GM18505 (cell line): ENCODE measurements around the gene ARPC1B.
A peak's percentile ranks its signal among the peaks of the same experiment; 100 is the strongest.
"Not testable (repeated sequence)": the region's sequence is repeated elsewhere in the genome, so short reads cannot be mapped to it uniquely, and the experiment has no call there.

Experiments used
- ATAC-seq: cut with Tn5 transposase; IDR thresholded peaks from one replicate; pipeline ENCODE4 v1.9.1; 2021; ENCODE audit not compliant: unreplicated experiment
- POLR2A ChIP-seq: IDR thresholded peaks from 4 replicates; pipeline ENCODE4 v1.6.1; 2011; ENCODE audit warnings: borderline replicate concordance; ENCODE audit not compliant: insufficient read depth, insufficient read length; ENCODE audit errors: extremely low read depth

ARPC1B gene

GRCh38 chr7:99374111-99375064 lies at the start of gene ARPC1B:
Gene ARPC1B (plus strand): TSS chr7:99374730. CDS start chr7:99385715, 10,985 bp downstream.
- peak; percentile 90 for TF ChIP-seq POLR2A
- peak; percentile 54 for ATAC-seq

GRCh38 chr7:99325001-99325493 lies 49.5 kb upstream of the ARPC1B start:
- ATAC-seq, result no peak
- no peak for TF ChIP-seq POLR2A

- TF ChIP-seq POLR2A, result peak; percentile 97
- peak; percentile 92 for ATAC-seq
Measured at GRCh38 chr7:99325592-99326407, 48.7 kb upstream of the ARPC1B start, which contains the start of gene ARPC1A. Gene ARPC1A (plus strand): TSS chr7:99325898. CDS start chr7:99333354, 7,456 bp downstream.

GRCh38 chr7:99326408-99326782 lies 48.1 kb upstream of the ARPC1B start:
- ATAC-seq, result no peak
- no peak for TF ChIP-seq POLR2A

- not testable (repeated sequence) for ATAC-seq
Measured at GRCh38 chr7:99330314-99330961, 44.1 kb upstream of the ARPC1B start.

GRCh38 chr7:99331002-99331401 lies 43.5 kb upstream of the ARPC1B start:
- TF ChIP-seq POLR2A, result no peak
- ATAC-seq, result no peak

GRCh38 chr7:99339595-99339994 lies 34.9 kb upstream of the ARPC1B start:
- TF ChIP-seq POLR2A, result no peak
- no peak for ATAC-seq

GRCh38 chr7:99340659-99341058 lies 33.9 kb upstream of the ARPC1B start:
- no peak for TF ChIP-seq POLR2A
- ATAC-seq, result no peak

- no peak for ATAC-seq
- TF ChIP-seq POLR2A, result no peak
Measured at GRCh38 chr7:99344061-99344647, 30.4 kb upstream of the ARPC1B start.

- not testable (repeated sequence) for ATAC-seq
Measured at GRCh38 chr7:99350641-99351040, 23.9 kb upstream of the ARPC1B start.

GRCh38 chr7:99352247-99352646 lies 22.3 kb upstream of the ARPC1B start:
- no peak for ATAC-seq
- TF ChIP-seq POLR2A, result no peak

- no peak for TF ChIP-seq POLR2A
- ATAC-seq, result no peak
Measured at GRCh38 chr7:99355098-99355497, 19.4 kb upstream of the ARPC1B start.
